GM12878 (cell line): ENCODE data around the gene STAMBP. TPM values are rescaled to one million over a fixed set of nuclear protein-coding genes. Genes with fewer than 3 reads are reported as not detected.

Experiments used
- ATAC-seq: fragments of 200-7000 bp; cut with Tn5 transposase; 3 replicates; pipeline ENCODE4 v1.9.1; 2020; ENCODE audit warnings: mild to moderate bottlenecking, moderate library complexity
- BruUV-seq: library from RNA; stranded (reverse); fragments of 400-500 nt; replicated peaks from 2 replicates; lab custom pipeline; 2021; lab: Mats Ljungman, UMichigan
- CTCF ChIA-PET: fragments of 300-600 bp; sonication (Branson Sonifier 250); formaldehyde crosslinking; extraction: SDS; loops from one replicate; lab custom pipeline; 2021; ENCODE audit warnings: inconsistent platforms; lab: Yijun Ruan, JAX
- POLR2A ChIA-PET: fragments of 350-600 bp; formaldehyde crosslinking; extraction: SDS; loops from one replicate; lab custom pipeline; 2021; ENCODE audit warnings: inconsistent platforms; lab: Charles Lee
- RAD21 ChIA-PET: fragments of 300-600 bp; sonication (Branson Sonifier 250); formaldehyde crosslinking; loops from one replicate; lab custom pipeline; 2023; ENCODE audit warnings: antibody characterized with exemption; ENCODE audit not compliant: unreplicated experiment; lab: Charles Lee
- SMC1A ChIA-PET: fragments of 300-600 bp; sonication (Branson Sonifier 250); formaldehyde crosslinking; loops from one replicate; lab custom pipeline; 2023; ENCODE audit not compliant: unreplicated experiment, uncharacterized antibody; lab: Charles Lee
- DNase-seq: peaks from one replicate; pipeline ENCODE4 v3.0.0-alpha.2; 2011; ENCODE audit warnings: low read depth, low spot score
- FAIRE-seq: peaks from 3 replicates; lab custom pipeline; 2011; peaks lifted over from hg19 to GRCh38; lab: Jason Lieb, UNC
- H2AFZ ChIP-seq: 2 replicates; pipeline ENCODE4 v1.6.0; 2011; ENCODE audit warnings: low read depth, low read length, control low read depth; ENCODE audit not compliant: control insufficient read depth
- H3K27ac ChIP-seq: 2 replicates; pipeline ENCODE4 v1.5.1; 2011; ENCODE audit warnings: control low read depth; ENCODE audit not compliant: control insufficient read depth, insufficient read depth
- H3K27me3 ChIP-seq, 2 experiments: replicated peaks in 1 of 2; 2 replicates each; pipeline versions ENCODE4 v1.6.0 to v1.6.1; 2011; ENCODE audit warnings: low read length in 1 of 2; ENCODE audit not compliant: control insufficient read depth in 2 of 2, insufficient read depth in 2 of 2
- H3K36me3 ChIP-seq, 2 experiments: 2 replicates each; pipeline ENCODE4 v1.5.1; 2011; ENCODE audit warnings: low read length in 1 of 2; ENCODE audit not compliant: control insufficient read depth in 2 of 2, insufficient read depth in 2 of 2
- H3K4me1 ChIP-seq: 2 replicates; pipeline ENCODE4 v1.6.1; 2011; ENCODE audit warnings: mild to moderate bottlenecking, low read length, moderate library complexity, mixed read lengths; ENCODE audit not compliant: control insufficient read depth, insufficient read depth
- H3K4me2 ChIP-seq: 2 replicates; pipeline ENCODE4 v1.6.0; 2011; ENCODE audit warnings: control low read depth; ENCODE audit not compliant: control insufficient read depth, insufficient read depth
- H3K4me3 ChIP-seq: fragments of 200-600 bp; sonication (generic); 2 replicates; pipeline ENCODE4 v1.5.1; 2016
- H3K79me2 ChIP-seq: 2 replicates; pipeline ENCODE4 v1.6.0; 2011; ENCODE audit warnings: low read length; ENCODE audit not compliant: control insufficient read depth, insufficient read depth
- H3K9ac ChIP-seq: 2 replicates; pipeline ENCODE4 v1.8.0; 2011; ENCODE audit warnings: low read length, control low read depth, mixed read lengths; ENCODE audit not compliant: control insufficient read depth, insufficient read depth
- H3K9me3 ChIP-seq: replicated peaks from 3 replicates; pipeline ENCODE4 v1.5.1; 2011; ENCODE audit warnings: mild to moderate bottlenecking, low read length; ENCODE audit not compliant: control insufficient read depth, insufficient read depth
- H4K20me1 ChIP-seq: 2 replicates; pipeline ENCODE4 v1.6.0; 2011; ENCODE audit not compliant: control insufficient read depth, insufficient read depth
- HSF1 ChIP-seq: fragments of 150-350 bp; IDR thresholded peaks from 2 replicates; pipeline ENCODE4 v1.6.1; 2014; ENCODE audit warnings: mild to moderate bottlenecking, low read depth, low read length
- MTA2 ChIP-seq: fragments of 450-650 bp; IDR thresholded peaks from 2 replicates; pipeline ENCODE4 v1.6.1; 2016; ENCODE audit warnings: low read depth, mild to moderate bottlenecking, moderate library complexity
- NKRF ChIP-seq: fragments of 450-650 bp; conservative IDR thresholded peaks from 2 replicates; pipeline ENCODE4 v1.6.1; 2017; ENCODE audit warnings: mild to moderate bottlenecking, moderate library complexity
- POLR2AphosphoS2 ChIP-seq: IDR thresholded peaks from 2 replicates; pipeline ENCODE4 v1.6.1; 2011; ENCODE audit warnings: low read depth, mild to moderate bottlenecking, low read length, improper control_type of control experiment, moderate library complexity
- PRDM15 ChIP-seq: fragments of 450-650 bp; formaldehyde crosslinking; IDR thresholded peaks from 2 replicates; pipeline ENCODE4 v1.4.0; 2020; ENCODE audit warnings: mild to moderate bottlenecking, moderate library complexity
- RELA ChIP-seq: fragments of 450-650 bp; IDR thresholded peaks from 2 replicates; pipeline ENCODE4 v1.8.0; 2014; ENCODE audit warnings: borderline replicate concordance; ENCODE audit not compliant: partially characterized antibody
- SIN3A ChIP-seq: IDR thresholded peaks from 2 replicates; pipeline ENCODE4 v1.6.1; 2012; ENCODE audit warnings: low read depth, low read length, improper control_type of control experiment
- SMARCA5 ChIP-seq: fragments of 450-650 bp; IDR thresholded peaks from 2 replicates; pipeline ENCODE4 v1.6.1; 2017; ENCODE audit warnings: mild to moderate bottlenecking
- TBL1XR1 ChIP-seq: IDR thresholded peaks from 2 replicates; pipeline ENCODE4 v1.6.1; 2012; ENCODE audit warnings: low read depth, low read length, improper control_type of control experiment
- ZNF217 ChIP-seq: fragments of 450-650 bp; IDR thresholded peaks from 2 replicates; pipeline ENCODE4 v1.6.1; 2017; ENCODE audit warnings: antibody characterized with exemption, mild to moderate bottlenecking
- WGBS: methylation state at CpG from one replicate; pipeline ENCODE4 v1.1.6; 2016; ENCODE audit warnings: low lambda C conversion rate; ENCODE audit not compliant: insufficient replicate concordance, insufficient coverage; ENCODE audit errors: missing lambda C conversion rate; 5-methylcytosine and 5-hydroxymethylcytosine counted together
- in situ Hi-C: fragments of 300-500 bp; cut with MboI; formaldehyde crosslinking; loops from 9 replicates; pipeline ENCODE4 v1.14.3; 2018; ENCODE audit warnings: mixed read lengths
- intact Hi-C: fragments of 100-400 bp; cut with micrococcal nuclease; formaldehyde crosslinking; loops from one replicate; pipeline ENCODE4 v1.14.2; 2022; ENCODE audit not compliant: unreplicated experiment
- polyA plus RNA-seq, 11 experiments: library from polyadenylated mRNA; depleted of rRNA in 4 of 11; unstranded in 6 of 11; stranded (reverse) in 5 of 11; fragments of >200 nt; fragmentation: Nextera tagmentation in 4 of 11; fragmentation: Illumina TruSeq in 1 of 11; extraction: Ambion mirVana in 4 of 11; extraction: Trizol in 1 of 11; gene quantifications; 1 replicate in 1 of 11; 2 replicates in 10 of 11; pipeline versions ENCODE4 v1.2.1 to v1.2.3, GENCODE V29; 2011 to 2016; ENCODE audit warnings: inconsistent platforms in 2 of 11, missing spikeins in 2 of 11, low read depth in 1 of 11
- total RNA-seq, 4 experiments: library from RNA; depleted of rRNA in 3 of 4; stranded (reverse); fragments of >200 nt in 3 of 4; fragmentation: Illumina TruSeq in 1 of 4; extraction: Trizol in 1 of 4; gene quantifications; 2 replicates each; pipeline versions ENCODE4 v1.2.1 to v1.2.3, GENCODE V29; 2013 to 2021

Gene STAMBP
- total and polyA plus RNA-seq, 10 of the 15 experiments (the other 5 are each of a cell fraction or from before 2014, with no cell fraction given) = 38.9 to 84.1 (median 69.7) TPM

- Histone ChIP-seq H3K36me3 (peaks cover 5 to 25% of the 10 kb centered on the region in 2 experiments), H3K4me1 (no peaks in the 10 kb centered on the region), H3K9me3 (no peaks in the 10 kb centered on the region), H2AFZ (no peak overlapping the region), H3K4me3 (no peak overlapping the region), H3K4me2 (no peak overlapping the region), H4K20me1 (no peaks in the 10 kb centered on the region), H3K27ac (no peak overlapping the region), H3K79me2 (no peaks in the 10 kb centered on the region; the same call in 1 of the 2 replicates), H3K9ac (no peak overlapping the region), H3K27me3 (no peaks in the 10 kb centered on the region)
- 93% methylated on average over 1 of the region's 1 CpG for WGBS
- POLR2A ChIA-PET = no interaction called here
- FAIRE-seq (no peak), ATAC-seq (no peak), DNase-seq (no peak)
- TF ChIP-seq ZNF217 = no peak
- TF ChIP-seq TBL1XR1 = no peak
- TF ChIP-seq SIN3A = no peak
- no peak for TF ChIP-seq MTA2
- no peak for TF ChIP-seq PRDM15 (CRISPR knock-in tag)
- no peak for TF ChIP-seq POLR2AphosphoS2
- TF ChIP-seq RELA = no peak
- no peak for TF ChIP-seq SMARCA5
- no peak for TF ChIP-seq HSF1
- no peak for TF ChIP-seq NKRF
- CTCF ChIA-PET = interaction anchor here (0.5 to 4.3 kb wide), 6 partner anchors 15 to 312 kb away, joined by 3 to 24 read pairs (median 4); partner anchors contain the start of gene STAMBP
- SMC1A ChIA-PET = interaction anchor here (0.6 to 1.1 kb wide), 3 partner anchors 62 to 107 kb away, joined by 3 to 5 read pairs (median 3); no protein-coding TSS in a partner anchor
- in situ Hi-C loops (no loop called here), intact Hi-C loops (no loop called here)
- RAD21 ChIA-PET = interaction anchor here (0.9 kb wide), 1 partner anchor 19 kb away, joined by 4 read pairs; no protein-coding TSS in a partner anchor
- BruUV-seq = no TSS peak
Observed at GRCh38 chr2:73842739-73843019, 13.9 kb downstream of the STAMBP start.
